HG02840 (cell line): ENCODE measurements around the gene PIEZO2.
"Not testable (repeated sequence)": the region's sequence is repeated elsewhere in the genome, so short reads cannot be mapped to it uniquely, and the experiment has no call there.

Source experiments
- ATAC-seq: cut with Tn5 transposase; IDR thresholded peaks from one replicate; pipeline ENCODE4 v1.9.1; 2021; ENCODE audit warnings: mild to moderate bottlenecking, moderate library complexity, moderate number of reproducible peaks; ENCODE audit not compliant: unreplicated experiment, low FRiP score

PIEZO2 gene

DNA sequence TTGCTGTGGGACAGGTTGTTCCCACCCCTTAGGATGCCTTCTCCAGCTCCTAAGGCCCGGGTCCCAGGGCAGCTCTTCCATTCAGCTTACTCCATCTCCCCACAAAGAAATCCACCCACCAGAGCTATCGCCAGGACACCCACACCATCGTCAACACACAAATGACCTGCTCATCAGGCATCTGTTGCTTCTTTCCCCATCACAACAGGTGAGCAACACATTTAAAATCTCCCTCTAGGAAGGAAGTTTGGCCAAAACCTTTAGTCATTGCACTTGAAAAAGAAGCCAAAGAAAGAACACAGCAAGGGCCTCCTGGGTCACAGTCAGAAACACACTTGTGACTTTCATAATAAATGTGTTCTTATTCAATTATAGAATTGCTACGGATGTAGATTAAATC, 289.0 kb downstream of the PIEZO2 start:
- no peak for ATAC-seq

DNA sequence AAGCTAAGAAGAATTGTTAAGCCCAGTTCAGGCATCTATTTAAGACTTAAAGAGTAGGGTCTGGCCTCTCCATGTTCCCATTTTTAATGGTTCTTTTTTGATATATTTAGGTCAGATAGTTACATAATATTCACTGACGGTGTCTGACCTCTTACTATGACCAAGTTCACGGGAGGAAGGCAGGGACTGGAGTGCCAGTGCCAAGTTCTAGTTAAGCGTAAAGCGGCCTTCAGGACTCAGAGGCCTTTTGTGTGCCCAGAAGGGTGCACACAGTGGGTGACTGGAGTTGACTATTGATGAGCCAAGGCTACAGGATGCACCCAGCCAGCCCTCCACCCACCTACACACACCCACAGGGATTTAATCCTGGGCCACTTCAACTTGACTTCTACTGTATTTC, 290.9 kb downstream of the PIEZO2 start:
- no peak for ATAC-seq

DNA sequence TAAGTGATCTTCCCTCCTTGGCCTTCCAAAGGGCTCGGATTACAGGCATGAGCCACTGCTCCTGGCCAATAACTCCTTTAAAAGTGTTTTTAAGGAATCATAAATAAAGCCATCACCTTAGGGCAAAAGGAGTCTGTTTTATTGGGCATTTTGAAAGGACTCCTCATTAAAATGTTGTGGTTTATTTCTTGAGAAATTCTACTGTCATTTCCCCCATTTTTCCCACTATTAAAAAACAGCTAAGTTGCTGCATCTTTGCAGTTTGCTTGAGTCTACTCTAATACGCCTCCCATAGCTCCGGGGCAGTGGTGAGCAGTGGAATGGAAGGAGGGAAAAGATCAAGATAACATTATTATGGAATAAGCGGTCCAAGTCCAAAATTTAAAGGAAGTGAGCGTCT, 293.2 kb downstream of the PIEZO2 start:
- no peak for ATAC-seq

DNA sequence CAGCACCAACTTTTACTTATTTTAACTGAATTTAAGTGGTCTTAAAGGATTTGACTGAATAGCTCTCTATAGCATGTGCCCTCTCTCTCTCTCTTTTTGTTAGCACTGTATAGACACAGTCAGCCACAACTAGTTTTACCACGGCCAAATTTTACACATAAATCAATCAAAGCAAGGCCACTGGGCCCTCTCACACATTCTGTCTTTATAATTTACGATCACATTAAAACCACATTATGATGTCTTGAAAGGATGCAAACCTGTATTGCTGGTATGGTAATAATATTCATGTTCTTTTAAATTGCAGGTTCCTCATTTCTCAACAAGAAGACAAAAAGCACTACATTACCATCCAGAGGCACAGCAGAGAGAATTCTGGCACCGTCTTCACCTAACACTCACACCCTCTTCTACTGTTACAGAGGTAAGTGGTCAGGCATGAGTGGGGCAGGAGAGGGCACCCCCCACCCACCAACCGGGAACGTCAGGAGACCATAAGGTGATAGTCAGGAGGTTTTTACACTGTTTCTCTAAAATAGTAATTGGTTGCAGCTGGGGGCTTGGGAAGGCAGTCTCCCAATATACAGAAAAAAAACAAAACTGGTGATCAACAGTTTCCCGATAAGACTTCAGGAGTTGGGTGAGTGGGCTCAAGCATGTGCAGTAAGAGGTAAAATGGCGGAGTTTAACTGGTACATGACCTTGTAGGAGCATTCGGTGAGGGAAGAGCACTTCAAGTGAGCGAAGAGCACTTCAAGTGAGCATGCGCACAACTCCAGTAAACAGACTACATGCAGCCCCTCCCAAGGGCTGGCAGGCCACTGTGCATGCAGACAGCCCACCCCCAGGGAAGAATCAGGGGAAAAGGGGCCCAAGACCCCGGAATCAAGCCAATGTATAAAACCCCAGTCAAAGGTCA, 296.7 kb downstream of the PIEZO2 start:
- ATAC-seq = no peak

DNA sequence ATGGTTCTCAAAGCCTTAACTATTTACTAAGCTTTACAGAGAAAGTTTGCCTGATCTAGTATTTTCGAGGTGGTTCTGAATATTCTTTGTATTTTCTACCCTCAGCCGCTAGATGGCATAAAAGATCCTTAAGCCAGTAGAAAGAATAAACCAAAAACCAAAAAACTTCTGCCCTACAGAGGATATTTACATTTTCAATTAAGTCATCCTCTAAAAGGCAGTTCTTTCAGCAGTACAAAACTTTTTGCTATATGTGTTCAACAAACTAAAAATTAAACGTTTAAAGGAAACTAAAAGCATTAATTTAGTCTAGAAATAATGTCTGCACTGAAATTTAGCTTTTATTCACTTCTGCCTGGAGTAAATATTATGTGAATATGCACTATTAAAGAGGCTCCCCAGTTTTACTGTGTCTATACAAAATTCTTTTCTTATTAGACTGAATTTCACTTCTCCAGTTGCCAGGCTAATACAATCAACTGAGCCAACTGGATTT, 297.5 kb downstream of the PIEZO2 start:
- ATAC-seq = no peak

DNA sequence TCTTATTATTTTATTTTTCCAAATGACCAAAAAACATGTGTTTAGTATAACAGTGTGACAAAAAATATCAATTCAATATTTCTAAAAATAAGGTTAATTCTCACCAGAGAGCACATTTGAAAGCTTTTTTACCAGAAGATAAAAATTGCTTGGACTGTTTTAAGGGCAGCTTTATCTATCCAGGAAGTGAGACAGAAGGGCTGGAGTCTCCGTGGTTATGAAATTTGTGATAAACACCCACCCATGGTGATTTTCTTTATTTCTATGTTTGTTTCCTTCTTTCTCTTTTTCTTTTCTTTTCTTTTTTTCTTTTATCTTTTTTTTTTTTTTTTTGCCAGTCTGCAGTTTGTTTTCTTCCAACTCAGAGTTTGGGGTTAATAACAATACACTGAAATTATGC, 298.5 kb downstream of the PIEZO2 start:
- no peak for ATAC-seq

DNA sequence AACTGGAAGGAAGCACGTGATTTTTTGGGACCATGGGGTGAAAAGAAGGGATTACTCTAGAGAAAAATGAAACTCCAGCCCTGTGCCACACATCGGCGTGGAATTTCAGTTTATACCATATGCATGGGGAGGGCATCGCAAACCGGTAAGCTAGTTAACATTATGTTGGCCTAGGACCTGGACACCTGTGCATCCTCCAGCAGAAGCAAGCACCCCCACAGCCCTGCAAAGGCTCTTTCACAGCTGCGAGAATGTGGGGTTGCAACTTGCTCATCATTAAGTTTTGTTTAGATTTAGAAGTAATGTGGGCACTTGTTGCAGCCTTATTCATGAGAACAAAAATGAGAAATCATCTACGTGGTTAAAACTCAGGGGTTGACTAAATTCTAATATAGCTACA, 299.2 kb downstream of the PIEZO2 start:
- ATAC-seq = no peak

DNA sequence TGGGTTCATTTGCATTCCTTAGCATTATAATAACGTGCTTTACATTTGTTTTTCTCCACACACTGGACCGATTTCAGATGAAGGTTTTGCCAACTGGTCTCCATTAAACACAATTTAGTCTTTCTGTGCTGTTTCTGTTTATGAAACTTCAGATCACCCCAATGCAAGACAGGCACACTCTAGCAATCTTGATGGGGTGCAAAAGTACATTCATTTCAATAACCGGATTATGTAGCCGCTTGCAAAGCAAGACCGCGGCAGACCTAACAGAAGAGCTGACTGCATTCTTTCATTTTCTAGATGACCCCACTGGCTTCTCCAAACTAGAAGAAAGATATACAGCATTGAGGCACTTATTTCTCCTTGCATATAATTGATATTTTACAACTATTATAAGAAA, 301.5 kb downstream of the PIEZO2 start:
- no peak for ATAC-seq

DNA sequence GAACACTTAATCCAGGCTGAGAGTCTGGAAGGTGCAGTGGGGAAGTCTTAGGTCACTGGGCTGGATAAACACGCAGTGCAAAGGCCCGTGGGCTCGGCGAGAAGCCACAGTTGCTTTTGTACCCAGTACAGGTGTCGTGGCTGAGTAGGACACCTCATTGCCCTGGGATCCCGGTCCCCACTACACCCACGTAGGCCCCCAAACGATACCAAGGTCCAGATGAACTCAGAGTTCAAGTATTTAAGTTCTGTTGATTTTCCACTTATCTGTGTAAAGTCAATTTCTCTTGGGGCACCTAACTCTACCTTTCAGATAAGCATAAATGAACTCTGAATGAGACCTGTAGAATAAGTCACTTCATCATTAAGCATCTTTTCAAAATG, 302.0 kb downstream of the PIEZO2 start:
- no peak for ATAC-seq

DNA sequence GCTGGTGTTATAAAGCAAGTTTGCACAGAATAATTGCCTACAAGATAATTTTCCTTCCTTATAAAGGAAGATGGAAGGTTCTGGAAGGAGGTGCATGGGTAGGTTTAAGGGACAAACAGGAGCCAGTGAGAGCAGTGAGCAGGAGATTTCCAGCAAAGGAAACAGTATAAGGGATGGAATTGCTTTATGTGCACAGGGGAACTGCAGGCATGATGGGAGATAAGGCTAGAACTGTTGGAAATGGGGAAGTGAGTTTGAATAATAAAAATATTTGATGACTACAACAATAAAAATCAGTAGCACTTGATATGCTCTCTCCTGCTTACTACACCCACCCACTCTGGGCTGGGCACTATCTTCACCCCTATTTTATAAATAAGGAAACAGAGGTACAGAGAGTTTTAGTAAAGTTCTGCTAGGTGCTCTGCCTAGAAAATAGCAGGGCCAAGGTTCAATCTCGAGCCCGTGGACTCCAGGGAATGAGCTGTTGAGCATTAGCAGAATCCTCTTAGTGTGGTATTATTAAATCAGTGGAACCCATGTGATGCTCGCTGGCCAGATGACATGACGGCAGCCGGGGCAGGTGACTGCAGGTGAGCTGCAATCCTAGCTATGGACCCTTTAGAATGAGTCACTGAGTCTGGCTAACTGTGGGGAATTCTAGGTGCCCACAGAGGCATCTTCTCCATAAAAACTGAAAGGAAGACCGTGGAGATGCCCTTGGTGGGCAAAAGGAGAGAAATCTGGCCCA, 302.5 kb downstream of the PIEZO2 start:
- no peak for ATAC-seq

DNA sequence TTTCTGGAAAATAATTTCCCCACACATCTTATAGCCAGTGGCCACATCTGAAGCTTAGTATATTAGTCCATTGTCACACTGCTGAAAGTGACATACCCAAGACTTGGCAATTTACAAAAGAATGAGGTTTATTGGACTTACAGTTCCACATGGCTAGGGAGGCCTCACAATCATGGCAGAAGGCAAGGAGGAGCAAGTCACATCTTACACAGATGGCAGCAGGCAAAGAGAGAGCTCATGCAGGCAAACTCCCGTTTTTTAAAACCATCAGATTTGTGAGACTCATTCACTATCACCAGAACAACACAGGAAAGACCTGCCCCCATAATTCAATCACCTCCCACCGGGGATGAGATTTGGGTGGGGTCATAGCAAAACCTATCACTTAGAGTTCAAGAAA, 303.3 kb downstream of the PIEZO2 start:
- not testable (repeated sequence) for ATAC-seq

DNA sequence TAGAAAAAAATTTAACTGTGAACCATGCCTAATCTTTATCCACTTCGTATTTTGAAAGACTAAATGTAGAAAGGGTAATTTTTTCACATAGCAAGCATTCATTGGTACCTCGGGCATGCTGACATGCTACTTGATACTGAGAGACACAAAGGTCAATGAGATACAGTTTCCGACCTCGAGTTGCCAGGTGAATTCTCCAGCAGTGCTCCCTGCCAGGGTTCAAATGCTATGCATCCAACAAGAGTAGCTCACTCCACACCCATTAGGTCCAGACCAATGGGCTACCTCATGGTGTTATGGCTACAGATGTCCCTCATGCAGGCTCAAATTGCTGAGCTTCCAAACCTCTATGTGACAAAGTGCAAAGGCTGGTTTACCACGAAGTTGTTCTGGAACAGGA, 305.8 kb downstream of the PIEZO2 start:
- no peak for ATAC-seq

DNA sequence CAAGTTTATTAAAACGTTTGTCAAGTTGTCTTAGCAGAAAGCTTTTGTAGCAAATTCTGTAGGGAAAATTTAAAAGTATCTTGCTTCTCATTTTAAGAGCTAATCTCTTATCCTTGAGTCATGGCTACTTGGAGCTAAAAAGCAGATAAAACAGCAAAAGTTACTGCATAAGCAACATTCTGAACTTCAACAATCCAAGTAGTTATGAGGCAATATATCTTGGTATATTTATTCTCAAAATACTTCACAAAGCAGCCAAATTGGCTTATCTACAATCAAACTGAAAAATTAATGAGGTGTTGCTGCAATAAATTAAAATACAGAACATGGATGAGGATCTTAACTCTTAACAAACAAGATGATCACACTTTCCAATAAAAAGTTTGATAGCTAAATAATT, 306.5 kb downstream of the PIEZO2 start:
- no peak for ATAC-seq

DNA sequence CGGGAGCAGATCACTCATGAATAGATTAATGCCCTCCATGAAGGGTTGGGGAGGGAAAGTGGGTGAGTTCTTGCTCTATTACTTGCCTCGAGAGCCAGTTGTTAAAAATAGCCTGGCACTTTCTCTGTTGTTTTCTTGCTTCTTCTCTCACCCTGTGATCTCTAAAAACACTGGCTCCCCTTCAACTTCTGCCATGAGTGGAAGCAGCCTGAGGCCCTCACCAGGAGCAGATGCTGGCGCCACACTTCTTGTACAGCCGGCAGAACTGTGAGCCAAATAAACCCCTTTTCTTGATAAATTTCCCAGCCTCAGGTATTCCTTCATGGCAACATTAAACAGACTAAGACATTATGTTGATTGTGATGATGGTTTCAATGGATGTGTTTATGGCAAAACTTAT, 307.0 kb downstream of the PIEZO2 start:
- no peak for ATAC-seq

DNA sequence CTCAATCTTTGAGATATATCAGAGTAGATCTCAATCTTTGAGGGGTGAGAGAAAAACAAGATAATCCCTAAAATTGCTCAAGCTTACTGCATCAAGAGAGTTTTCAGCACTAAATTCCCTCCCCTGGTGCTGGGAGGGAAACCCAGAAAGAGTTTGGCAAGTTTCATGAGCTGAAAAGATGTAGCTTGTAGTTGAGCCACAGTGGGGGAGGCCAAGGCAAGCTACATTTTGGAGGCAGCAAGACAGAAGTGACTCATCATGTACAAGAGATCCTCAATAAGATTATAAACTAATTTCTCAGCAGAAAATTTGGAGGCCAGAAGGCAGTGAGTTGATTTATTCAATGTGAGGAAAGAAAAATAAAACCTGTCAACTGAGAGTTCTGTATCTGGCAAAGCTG, 308.2 kb downstream of the PIEZO2 start:
- ATAC-seq = no peak

DNA sequence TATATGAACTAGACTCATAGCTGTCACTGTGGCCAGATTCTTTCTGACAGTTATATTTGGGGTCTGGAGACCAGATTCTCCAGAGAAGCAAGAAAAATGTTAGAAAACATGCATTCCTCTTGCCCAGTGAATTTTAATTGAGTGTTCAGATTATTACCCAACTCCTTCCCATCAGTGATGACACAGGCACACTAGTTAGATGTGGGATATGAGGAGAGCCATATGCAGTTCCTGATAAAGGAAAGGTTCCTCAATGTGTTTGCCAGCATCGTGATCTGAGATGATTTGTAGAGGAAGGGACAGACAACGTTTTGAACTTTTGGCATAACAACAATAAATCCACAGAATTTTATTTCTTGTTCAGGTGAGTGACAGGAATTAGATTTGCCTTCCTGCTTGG, 308.6 kb downstream of the PIEZO2 start:
- ATAC-seq = no peak

DNA sequence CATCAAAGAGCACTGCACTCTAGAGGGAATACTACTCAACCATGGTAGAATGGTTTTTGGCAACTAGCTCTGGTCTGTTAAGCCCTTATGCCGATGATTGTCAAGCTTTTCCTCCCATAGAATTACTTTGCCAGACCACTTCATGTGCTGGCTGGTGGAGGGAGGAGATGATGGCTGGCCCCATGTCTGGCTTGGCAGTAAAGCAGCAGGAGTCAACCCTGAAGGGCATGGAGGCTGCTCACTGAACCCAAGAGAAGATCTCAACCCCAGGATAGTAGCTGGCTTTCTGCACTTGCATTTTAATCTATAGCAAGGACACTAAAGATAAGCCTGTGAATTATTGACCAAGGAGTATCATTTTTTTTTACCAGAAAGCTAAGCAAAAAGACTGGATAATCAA, 309.9 kb downstream of the PIEZO2 start:
- ATAC-seq = no peak

DNA sequence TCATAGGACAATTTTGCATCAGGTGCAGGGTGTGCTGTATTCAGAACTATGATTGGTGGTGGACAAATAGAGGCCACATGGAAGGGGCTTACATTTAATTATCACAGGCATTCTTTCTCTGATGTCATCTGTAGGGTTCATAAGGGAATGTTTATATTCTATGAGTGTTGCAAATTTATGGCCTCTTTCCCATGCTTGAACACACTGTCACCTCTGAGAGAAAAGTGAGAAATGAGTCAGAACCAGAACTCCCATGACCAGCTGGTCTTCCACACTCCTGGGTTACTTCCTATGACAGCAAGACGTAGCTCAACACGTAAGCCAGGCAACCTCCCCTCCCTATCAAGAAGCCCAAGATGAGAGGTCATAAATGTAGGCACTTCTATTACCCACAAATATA, 310.8 kb downstream of the PIEZO2 start:
- ATAC-seq = no peak

DNA sequence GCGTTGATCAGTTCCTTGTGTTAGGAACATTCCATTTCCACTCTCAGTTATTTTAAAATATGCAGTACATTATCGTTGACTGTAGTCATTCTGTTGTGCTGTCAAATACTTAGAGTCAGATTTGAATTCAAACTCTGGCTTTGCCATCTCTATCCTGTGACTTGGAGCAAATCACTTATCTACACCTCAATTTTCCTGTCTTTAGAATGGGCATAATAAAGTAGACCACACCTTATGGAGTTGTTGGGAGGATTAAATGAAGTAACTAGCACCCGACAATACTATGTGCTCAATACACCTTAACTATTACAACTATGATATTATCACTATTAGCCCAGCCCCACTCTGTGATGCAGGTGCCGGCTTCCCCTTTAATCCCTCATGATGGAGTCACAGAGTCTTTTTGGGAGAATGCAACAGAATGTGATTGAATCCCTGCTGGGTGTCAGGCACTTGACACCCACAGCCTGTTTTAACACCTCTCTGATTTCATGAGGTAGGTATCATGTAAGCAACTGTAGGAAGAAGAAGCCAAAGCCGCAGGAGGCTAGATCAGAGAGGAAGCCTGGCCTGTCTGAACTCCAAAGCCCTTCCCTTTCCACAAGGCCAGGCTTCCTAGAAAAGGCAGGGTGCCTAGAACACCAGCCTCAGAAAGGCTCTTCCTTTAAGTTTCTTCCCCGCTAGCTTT, 315.1 kb downstream of the PIEZO2 start:
- ATAC-seq = no peak

DNA sequence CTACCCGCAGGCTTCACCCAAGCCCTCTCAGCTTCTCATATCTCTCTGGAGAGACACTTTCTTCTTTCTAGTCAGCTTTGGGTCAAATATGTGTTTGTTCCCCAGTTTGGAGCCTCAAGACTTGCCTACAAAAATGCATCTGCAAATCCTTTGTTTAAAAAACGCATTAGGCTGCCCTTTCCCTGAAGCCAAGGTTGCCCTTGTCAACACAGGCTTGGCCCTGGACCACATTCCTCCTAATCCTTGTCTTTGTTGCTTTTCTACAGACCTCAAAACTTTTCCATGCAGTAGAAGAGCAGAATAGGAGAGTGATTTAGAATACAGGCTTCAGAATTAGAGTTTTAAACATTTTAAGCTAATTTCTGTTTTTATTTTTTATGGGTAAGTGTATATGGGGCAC, 315.7 kb downstream of the PIEZO2 start:
- no peak for ATAC-seq

DNA sequence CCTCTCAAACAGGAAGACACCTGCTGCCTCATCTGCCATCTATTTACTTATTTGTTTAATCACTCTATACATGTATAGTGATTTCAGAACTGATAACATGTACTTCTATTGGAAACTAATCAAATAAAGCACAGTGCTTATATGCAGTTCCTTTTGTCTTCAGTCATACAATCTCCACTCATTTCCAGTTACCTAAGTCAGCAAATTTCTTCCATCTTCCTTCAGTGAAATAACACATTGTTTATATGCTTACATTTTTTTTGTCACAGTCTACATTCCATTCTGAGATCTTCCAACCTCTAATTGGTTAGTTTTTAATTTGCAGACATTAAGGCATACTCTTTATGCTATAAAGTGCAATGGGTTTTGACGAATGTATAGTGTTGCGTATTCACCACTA, 323.0 kb downstream of the PIEZO2 start:
- no peak for ATAC-seq
